ENCODE measurements around the gene TNFRSF14.

TNFRSF14 gene

DNA sequence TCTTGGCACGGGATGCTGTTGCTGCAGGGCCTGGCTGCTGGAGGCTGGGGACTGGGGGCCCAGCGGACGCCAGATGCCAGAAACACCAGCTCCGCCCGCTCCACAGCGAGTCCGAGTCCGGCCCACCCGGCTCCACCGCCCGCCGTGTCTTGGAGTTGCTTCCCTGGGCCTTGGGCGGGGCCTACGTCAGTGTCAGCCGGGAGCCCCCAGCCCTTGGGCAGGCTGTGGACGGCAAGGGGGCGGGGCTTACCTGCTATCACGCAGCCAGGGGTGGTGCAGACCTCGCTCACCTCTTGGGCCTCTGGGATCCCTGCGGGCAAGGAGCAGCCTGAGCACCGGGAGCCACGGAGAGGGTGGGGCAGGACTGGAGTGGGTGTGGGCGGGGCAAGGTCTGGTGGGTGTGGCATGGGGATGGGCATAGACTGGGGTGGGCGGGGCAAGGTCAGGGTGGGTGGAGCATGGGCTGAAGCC is 54.9 kb downstream of the TNFRSF14 start:
- in situ Hi-C loops (cut with HindIII; ENCODE audit: low sequenced_read_pairs), result no loop called here

DNA sequence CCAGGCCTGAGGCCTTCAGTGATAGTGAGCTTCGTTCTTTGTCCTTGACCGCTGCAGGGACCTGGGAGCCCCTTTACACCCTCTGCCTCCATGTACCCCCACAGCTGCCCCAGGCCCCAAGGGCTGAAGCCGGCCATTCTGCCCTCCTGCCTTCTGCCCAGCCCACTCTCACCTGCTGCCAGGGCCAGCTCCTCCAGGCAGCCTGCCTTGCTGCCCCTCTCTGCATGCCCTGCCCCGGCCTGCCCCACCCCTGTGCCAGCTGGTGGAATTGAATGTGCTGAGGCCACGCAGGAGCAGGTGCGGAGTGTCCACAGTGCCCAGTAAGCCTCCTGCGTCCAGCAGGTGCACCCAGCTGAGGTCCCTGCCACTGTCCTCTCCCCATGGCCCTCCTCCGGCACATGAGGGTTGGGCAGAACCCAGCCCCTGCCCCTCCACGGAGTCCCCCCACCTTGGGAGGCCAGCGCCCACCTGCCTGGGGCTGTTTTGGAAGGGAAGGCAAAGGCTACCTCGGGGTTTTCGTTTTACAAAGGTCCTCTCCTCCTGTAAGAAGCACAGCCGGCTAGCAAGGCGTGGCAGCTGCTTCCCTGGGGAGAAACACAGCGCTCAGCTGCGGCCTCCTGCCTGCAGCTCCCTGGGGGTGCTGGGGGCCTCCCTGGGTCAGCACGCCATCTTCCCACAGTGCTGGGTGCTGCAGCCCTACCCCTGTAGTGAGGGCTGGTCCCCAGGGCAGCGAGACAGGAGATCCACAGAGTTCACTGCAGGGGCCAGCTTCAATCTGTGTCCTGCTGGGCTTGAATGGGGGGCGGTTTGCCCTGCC is 55.7 kb downstream of the TNFRSF14 start:
- in situ Hi-C loops (cut with HindIII; ENCODE audit: low sequenced_read_pairs), result no loop called here

DNA sequence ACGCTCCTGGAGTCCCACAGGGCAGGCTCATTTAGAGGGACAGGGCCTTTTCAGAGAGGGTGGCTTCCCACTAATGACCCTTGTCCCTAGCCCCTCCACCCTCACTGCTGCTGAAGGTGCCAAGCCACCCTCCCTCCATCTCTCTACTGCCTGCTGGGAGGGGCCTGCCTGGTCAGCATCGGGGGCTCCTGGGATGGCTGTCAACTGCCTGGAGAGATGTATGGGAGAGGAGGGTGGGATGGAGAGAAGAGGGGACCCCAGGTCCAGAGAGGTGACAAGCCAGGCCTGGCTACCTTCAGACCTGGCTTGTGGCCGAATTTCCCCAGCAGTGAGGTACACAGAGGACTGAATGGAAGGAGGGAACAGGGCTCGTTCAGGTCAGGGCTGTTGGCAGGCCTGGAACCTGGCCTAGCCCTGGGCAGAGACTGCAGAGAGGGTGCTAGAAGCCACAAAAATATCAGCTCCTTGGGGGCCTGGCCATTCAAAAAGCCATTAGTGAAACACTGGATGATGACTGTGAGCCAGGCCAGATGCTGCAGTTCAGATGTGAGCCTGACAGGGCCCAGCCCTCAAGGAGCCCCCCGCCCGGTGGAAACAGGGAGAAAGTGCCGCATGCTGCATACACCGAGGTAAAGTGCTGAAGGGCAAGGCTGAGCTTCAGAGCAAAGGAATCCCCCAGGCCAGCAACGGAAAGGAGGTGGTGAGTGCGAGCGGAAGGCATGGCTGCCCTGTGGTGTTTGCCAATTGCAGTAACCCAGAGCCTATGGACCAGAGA is 56.6 kb downstream of the TNFRSF14 start:
- in situ Hi-C loops (cut with HindIII; ENCODE audit: low sequenced_read_pairs), result no loop called here

Measured in endothelial cell of hepatic sinusoid (primary cell).